GM12878 (cell line): ENCODE data around the gene CNPY1. TPM values are rescaled to one million over a fixed set of nuclear protein-coding genes. Genes with fewer than 3 reads are reported as not detected.

ENCODE experiments used
- ATAC-seq: fragments of 200-7000 bp; cut with Tn5 transposase; 3 replicates; pipeline ENCODE4 v1.9.1; 2020; ENCODE audit warnings: mild to moderate bottlenecking, moderate library complexity
- BruUV-seq: library from RNA; stranded (reverse); fragments of 400-500 nt; replicated peaks from 2 replicates; lab custom pipeline; 2021; lab: Mats Ljungman, UMichigan
- CTCF ChIA-PET: fragments of 300-600 bp; sonication (Branson Sonifier 250); formaldehyde crosslinking; extraction: SDS; loops from one replicate; lab custom pipeline; 2021; ENCODE audit warnings: inconsistent platforms; lab: Yijun Ruan, JAX
- POLR2A ChIA-PET: fragments of 350-600 bp; formaldehyde crosslinking; extraction: SDS; loops from one replicate; lab custom pipeline; 2021; ENCODE audit warnings: inconsistent platforms; lab: Charles Lee
- RAD21 ChIA-PET: fragments of 300-600 bp; sonication (Branson Sonifier 250); formaldehyde crosslinking; loops from one replicate; lab custom pipeline; 2023; ENCODE audit warnings: antibody characterized with exemption; ENCODE audit not compliant: unreplicated experiment; lab: Charles Lee
- SMC1A ChIA-PET: fragments of 300-600 bp; sonication (Branson Sonifier 250); formaldehyde crosslinking; loops from one replicate; lab custom pipeline; 2023; ENCODE audit not compliant: unreplicated experiment, uncharacterized antibody; lab: Charles Lee
- DNase-seq: peaks from one replicate; pipeline ENCODE4 v3.0.0-alpha.2; 2011; ENCODE audit warnings: low read depth, low spot score
- FAIRE-seq: peaks from 3 replicates; lab custom pipeline; 2011; peaks lifted over from hg19 to GRCh38; lab: Jason Lieb, UNC
- H2AFZ ChIP-seq: 2 replicates; pipeline ENCODE4 v1.6.0; 2011; ENCODE audit warnings: low read depth, low read length, control low read depth; ENCODE audit not compliant: control insufficient read depth
- H3K27ac ChIP-seq: 2 replicates; pipeline ENCODE4 v1.5.1; 2011; ENCODE audit warnings: control low read depth; ENCODE audit not compliant: control insufficient read depth, insufficient read depth
- H3K27me3 ChIP-seq, 2 experiments: replicated peaks in 1 of 2; 2 replicates each; pipeline versions ENCODE4 v1.6.0 to v1.6.1; 2011; ENCODE audit warnings: low read length in 1 of 2; ENCODE audit not compliant: control insufficient read depth in 2 of 2, insufficient read depth in 2 of 2
- H3K36me3 ChIP-seq, 2 experiments: 2 replicates each; pipeline ENCODE4 v1.5.1; 2011; ENCODE audit warnings: low read length in 1 of 2; ENCODE audit not compliant: control insufficient read depth in 2 of 2, insufficient read depth in 2 of 2
- H3K4me1 ChIP-seq: 2 replicates; pipeline ENCODE4 v1.6.1; 2011; ENCODE audit warnings: mild to moderate bottlenecking, low read length, moderate library complexity, mixed read lengths; ENCODE audit not compliant: control insufficient read depth, insufficient read depth
- H3K4me2 ChIP-seq: 2 replicates; pipeline ENCODE4 v1.6.0; 2011; ENCODE audit warnings: control low read depth; ENCODE audit not compliant: control insufficient read depth, insufficient read depth
- H3K4me3 ChIP-seq: fragments of 200-600 bp; sonication (generic); 2 replicates; pipeline ENCODE4 v1.5.1; 2016
- H3K79me2 ChIP-seq: 2 replicates; pipeline ENCODE4 v1.6.0; 2011; ENCODE audit warnings: low read length; ENCODE audit not compliant: control insufficient read depth, insufficient read depth
- H3K9ac ChIP-seq: 2 replicates; pipeline ENCODE4 v1.8.0; 2011; ENCODE audit warnings: low read length, control low read depth, mixed read lengths; ENCODE audit not compliant: control insufficient read depth, insufficient read depth
- H3K9me3 ChIP-seq: replicated peaks from 3 replicates; pipeline ENCODE4 v1.5.1; 2011; ENCODE audit warnings: mild to moderate bottlenecking, low read length; ENCODE audit not compliant: control insufficient read depth, insufficient read depth
- H4K20me1 ChIP-seq: 2 replicates; pipeline ENCODE4 v1.6.0; 2011; ENCODE audit not compliant: control insufficient read depth, insufficient read depth
- ASH2L ChIP-seq: fragments of 300-600, 200-600 bp; sonication (generic); IDR thresholded peaks from 2 replicates; pipeline ENCODE4 v1.6.1; 2017; ENCODE audit warnings: low read depth, mild to moderate bottlenecking, borderline replicate concordance
- CEBPB ChIP-seq, 2 experiments: fragments of 150-350 bp in 1 of 2; IDR thresholded peaks; 2 replicates each; pipeline ENCODE4 v1.6.1; 2012 to 2014; ENCODE audit warnings: low read depth in 2 of 2, low read length in 2 of 2, borderline replicate concordance in 1 of 2, inconsistent platforms in 1 of 2
- FOXM1 ChIP-seq: IDR thresholded peaks from 2 replicates; pipeline ENCODE4 v1.6.1; 2012; ENCODE audit warnings: low read depth, mild to moderate bottlenecking, inconsistent platforms, low read length, moderate library complexity
- PAX5 ChIP-seq: IDR thresholded peaks from 2 replicates; pipeline ENCODE4 v1.6.1; 2011; ENCODE audit warnings: low read depth, low read length, borderline replicate concordance
- PBX3 ChIP-seq: IDR thresholded peaks from 2 replicates; pipeline ENCODE4 v1.6.1; 2011; ENCODE audit warnings: mild to moderate bottlenecking, low read depth, low read length, moderate library complexity; ENCODE audit not compliant: insufficient replicate concordance
- SREBF1 ChIP-seq: IDR thresholded peaks from 2 replicates; pipeline ENCODE4 v1.6.1; 2012; ENCODE audit warnings: mild to moderate bottlenecking, low read length
- TCF7 ChIP-seq: IDR thresholded peaks from 2 replicates; pipeline ENCODE4 v1.6.1; 2014; ENCODE audit warnings: antibody characterized with exemption, borderline replicate concordance
- ZBED1 ChIP-seq: IDR thresholded peaks from 2 replicates; pipeline ENCODE4 v1.6.1; 2016; ENCODE audit warnings: borderline replicate concordance
- WGBS: methylation state at CpG from one replicate; pipeline ENCODE4 v1.1.6; 2016; ENCODE audit warnings: low lambda C conversion rate; ENCODE audit not compliant: insufficient replicate concordance, insufficient coverage; ENCODE audit errors: missing lambda C conversion rate; 5-methylcytosine and 5-hydroxymethylcytosine counted together
- in situ Hi-C: fragments of 300-500 bp; cut with MboI; formaldehyde crosslinking; loops from 9 replicates; pipeline ENCODE4 v1.14.3; 2018; ENCODE audit warnings: mixed read lengths
- intact Hi-C: fragments of 100-400 bp; cut with micrococcal nuclease; formaldehyde crosslinking; loops from one replicate; pipeline ENCODE4 v1.14.2; 2022; ENCODE audit not compliant: unreplicated experiment
- polyA plus RNA-seq, 11 experiments: library from polyadenylated mRNA; depleted of rRNA in 4 of 11; unstranded in 6 of 11; stranded (reverse) in 5 of 11; fragments of >200 nt; fragmentation: Nextera tagmentation in 4 of 11; fragmentation: Illumina TruSeq in 1 of 11; extraction: Ambion mirVana in 4 of 11; extraction: Trizol in 1 of 11; gene quantifications; 1 replicate in 1 of 11; 2 replicates in 10 of 11; pipeline versions ENCODE4 v1.2.1 to v1.2.3, GENCODE V29; 2011 to 2016; ENCODE audit warnings: inconsistent platforms in 2 of 11, missing spikeins in 2 of 11, low read depth in 1 of 11
- total RNA-seq, 4 experiments: library from RNA; depleted of rRNA in 3 of 4; stranded (reverse); fragments of >200 nt in 3 of 4; fragmentation: Illumina TruSeq in 1 of 4; extraction: Trizol in 1 of 4; gene quantifications; 2 replicates each; pipeline versions ENCODE4 v1.2.1 to v1.2.3, GENCODE V29; 2013 to 2021

Gene CNPY1
- total and polyA plus RNA-seq, 10 of the 15 experiments (the other 5 are each of a cell fraction or from before 2014, with no cell fraction given), result not detected

- intact Hi-C loops (no loop called here), in situ Hi-C loops (no loop called here)
- BruUV-seq, result no TSS peak
- H2AFZ ChIP-seq, result no peak overlapping the region
- ChIA-PET POLR2A (no interaction called here), SMC1A (no interaction called here), RAD21 (no interaction called here), CTCF (interaction anchor here (1.3 kb wide), 1 partner anchor 11 kb away, joined by 5 read pairs; no protein-coding TSS in a partner anchor)
- 66% methylated on average over 10 of the region's 10 CpGs for WGBS
- H3K9me3 ChIP-seq, result no peaks in the 10 kb centered on the region
- no peak for TF ChIP-seq ASH2L
- TF ChIP-seq SREBF1, result no peak
- no peak for TF ChIP-seq PBX3
- no peak for TF ChIP-seq ZBED1
- TF ChIP-seq PAX5, result no peak
- no peak for TF ChIP-seq CEBPB (IDR thresholded peaks at IDR 0.05; ENCODE audit: borderline replicate concordance in 1 of 2, low read depth in 2 of 2, low read length in 2 of 2)
- TF ChIP-seq TCF7, result no peak
- no peak for TF ChIP-seq FOXM1
- H3K36me3 ChIP-seq, result no peaks in the 10 kb centered on the region
- no peaks in the 10 kb centered on the region for H4K20me1 ChIP-seq
- no peaks in the 10 kb centered on the region for H3K4me1 ChIP-seq
- FAIRE-seq, result no peak
- no peak overlapping the region for H3K9ac ChIP-seq
- no peak for ATAC-seq
- H3K27me3 ChIP-seq, result no peaks in the 10 kb centered on the region; a peak in 1 of 4 replicates
- no peak overlapping the region for H3K4me2 ChIP-seq
- no peak overlapping the region for H3K4me3 ChIP-seq
- no peak for DNase-seq
- H3K79me2 ChIP-seq, result no peaks in the 10 kb centered on the region
- H3K27ac ChIP-seq, result no peak overlapping the region
These were observed 41.1 kb upstream of the CNPY1 start for GRCh38 chr7:155587486-155587885.
